Ovary (tissue), 9 donors: ENCODE measurements around the gene RGS19. TPM values are rescaled to one million over a fixed set of nuclear protein-coding genes. Genes with fewer than 3 reads are reported as not detected.

Experiments
- DNase-seq, 5 donors: peaks; one replicate each; pipeline ENCODE4 v3.0.0-alpha.2; 2019 to 2020
- H3K27ac ChIP-seq, 2 donors: fragments of 200-600 bp; one replicate each; pipeline versions ENCODE4 v1.5.1 to v1.8.0; 2019 to 2022
- H3K27me3 ChIP-seq: fragments of 200-600 bp; one replicate; pipeline ENCODE4 v1.8.0; 2022
- H3K36me3 ChIP-seq: fragments of 200-600 bp; sonication (generic); one replicate; pipeline ENCODE4 v1.5.1; 2019
- H3K4me1 ChIP-seq: one replicate; pipeline ENCODE4 v1.8.1; 2013; ENCODE audit warnings: mild to moderate bottlenecking, moderate library complexity; ENCODE audit not compliant: insufficient read depth
- H3K4me3 ChIP-seq: fragments of 200-600 bp; sonication (generic); one replicate; pipeline ENCODE4 v1.5.1; 2017
- H3K9me3 ChIP-seq, 2 donors: fragments of 200-600 bp in 1 of 2; sonication (generic) in 1 of 2; one replicate each; pipeline versions ENCODE4 v1.5.1 to v1.8.1; 2013 to 2019; ENCODE audit warnings: mild to moderate bottlenecking in 1 of 2, moderate library complexity in 1 of 2
- CTCF ChIP-seq, 3 donors: fragments of 450-650 bp in 2 of 3; fragments of 200-600 bp in 1 of 3; IDR thresholded peaks; one replicate each; pipeline versions ENCODE4 v1.5.1 to v1.8.0; 2016 to 2022; ENCODE audit warnings: antibody characterized with exemption in 3 of 3, mild to moderate bottlenecking in 1 of 3
- EP300 ChIP-seq: sonication (generic); formaldehyde crosslinking; IDR thresholded peaks from one replicate; pipeline ENCODE4 v1.6.1; 2017; ENCODE audit warnings: antibody characterized with exemption
- POLR2A ChIP-seq: fragments of 450-650 bp; IDR thresholded peaks from one replicate; pipeline ENCODE4 v1.6.1; 2017; ENCODE audit warnings: antibody characterized with exemption, mild to moderate bottlenecking, moderate library complexity
- WGBS, 3 donors: extraction: QIAGEN DNeasy Blood & Tissue Kit in 1 of 3; methylation state at CpG; one replicate each; pipeline versions ENCODE4 v1.1.5 to v1.1.7; 2013 to 2017; 5-methylcytosine and 5-hydroxymethylcytosine counted together
- intact Hi-C, 4 donors: fragments of 100-400 bp; cut with DNase I; formaldehyde crosslinking; loops; one replicate each; pipeline versions ENCODE4 v1.11.0 to v1.15.1; 2022 to 2023
- polyA plus RNA-seq, 2 donors: library from polyadenylated mRNA; stranded (reverse); fragments of 200-250 nt in 1 of 2; fragments of 350-450 nt in 1 of 2; fragmentation: Illumina TruSeq in 1 of 2; extraction: RNeasy Lipid Tissue Mini Kit (QIAGEN cat#74804) in 1 of 2; gene quantifications; one replicate each; pipeline ENCODE4 v1.2.3, GENCODE V29; 2013 to 2014
- total RNA-seq, 7 donors: library from RNA; depleted of rRNA in 2 of 7; stranded (reverse); fragments of >200 nt in 2 of 7; fragmentation: NEBNext Ultra II Directional in 3 of 7; extraction: Animal tissue kit (Norgen Biotek cat#: 25700) in 3 of 7; gene quantifications; one replicate each; pipeline versions ENCODE4 v1.1.0 to v1.2.4, GENCODE V29; 2016 to 2023
- donor health status: DM: no; HTN: no; CAD: no; lungs with moderate emphysema.
- donor health status: DM: no; HTN: no; CAD: no.
- donor health status: Bipolar disorder and iron deficiency.
- donor health status: DM: yes; HTN: yes; CAD: no.
- donor health status: DM: no; HTN: no; CAD: no.
- donor health status: DM: yes; HTN: yes; CAD: no.

Gene RGS19
- total and polyA plus RNA-seq, 9 donors: 2.1 to 7.6 (median 4.5) TPM

- H3K9me3 ChIP-seq: no peaks in the 10 kb centered on the region
Observed at GRCh38 chr20:64112691-64113443, 33.5 kb upstream of the RGS19 start.

GRCh38 chr20:64111841-64112641 is 32.7 kb upstream of the RGS19 start:
- DNase-seq: peak in 3 of 5 donors; percentile 1 to 19 (median 3)
- Histone ChIP-seq H3K27ac (no peak overlapping the region), H3K4me1 (no peaks in the 10 kb centered on the region), H3K9me3 (no peaks in the 10 kb centered on the region), H3K4me3 (no peak overlapping the region), H3K27me3 (no peaks in the 10 kb centered on the region), H3K36me3 (no peaks in the 10 kb centered on the region)
- WGBS, 3 donors: 74 to 79% (median 77%) methylated on average over 19 of the region's 19 CpGs
- intact Hi-C loops: loop anchor here in 1 of 4 donors (10.0 kb wide), 1 partner anchor 77 kb away; the partner anchor contains the start of gene C20orf204
- no peak for TF ChIP-seq POLR2A
- TF ChIP-seq EP300: no peak
- no peak for TF ChIP-seq CTCF (IDR thresholded peaks at IDR 0.05)

More at GRCh38 chr20:64112691-64113443, 33.5 kb upstream of the RGS19 start:
- Histone ChIP-seq H3K4me1 (no peaks in the 10 kb centered on the region), H3K27me3 (no peaks in the 10 kb centered on the region), H3K36me3 (no peaks in the 10 kb centered on the region), H3K27ac (no peak overlapping the region), H3K4me3 (no peak overlapping the region)
- no peak for TF ChIP-seq EP300
- no peak for TF ChIP-seq CTCF (IDR thresholded peaks at IDR 0.05)
- TF ChIP-seq POLR2A: no peak
- intact Hi-C loops: loop anchor here in 1 of 4 donors (10.0 kb wide), 1 partner anchor 78 kb away; the partner anchor contains the start of gene C20orf204
- 68 to 78% (median 76%) methylated on average over 18 of the region's 18 CpGs for WGBS, 3 donors
- DNase-seq: peak in 2 of 5 donors; percentile 4 to 28

- Histone ChIP-seq H3K36me3 (no peaks in the 10 kb centered on the region), H3K4me3 (no peak overlapping the region), H3K27me3 (no peaks in the 10 kb centered on the region), H3K4me1 (no peaks in the 10 kb centered on the region), H3K9me3 (no peaks in the 10 kb centered on the region), H3K27ac (no peak overlapping the region)
- intact Hi-C loops: loop anchor here in 1 of 4 donors (10.0 kb wide), 1 partner anchor 76 kb away; the partner anchor contains the start of gene C20orf204
- DNase-seq: peak in 3 of 5 donors; percentile 8 to 22 (median 12)
- no peak for TF ChIP-seq CTCF (IDR thresholded peaks at IDR 0.05)
- TF ChIP-seq EP300: no peak
- TF ChIP-seq POLR2A: no peak
- WGBS, 3 donors: 85 to 92% (median 91%) methylated on average over 10 of the region's 10 CpGs
Observed at GRCh38 chr20:64110411-64111068, 31.2 kb upstream of the RGS19 start.

GRCh38 chr20:64109831-64110391 is 30.6 kb upstream of the RGS19 start:
- 53 to 59% (median 57%) methylated on average over 16 of the region's 16 CpGs for WGBS, 3 donors
- TF ChIP-seq CTCF (IDR thresholded peaks at IDR 0.05) (no peak), POLR2A (no peak), EP300 (no peak)
- Histone ChIP-seq H3K9me3 (no peaks in the 10 kb centered on the region), H3K27me3 (no peaks in the 10 kb centered on the region), H3K36me3 (no peaks in the 10 kb centered on the region), H3K4me3 (no peak overlapping the region), H3K4me1 (no peaks in the 10 kb centered on the region), H3K27ac (no peak overlapping the region)
- peak in 3 of 5 donors; percentile 5 to 21 (median 12) for DNase-seq
- intact Hi-C loops: loop anchor here in 1 of 4 donors (10.0 kb wide), 1 partner anchor 75 kb away; the partner anchor contains the start of gene C20orf204
